GM18907 (cell line): Measurements from ENCODE around the gene ACTL10.
A peak's percentile ranks its signal among the peaks of the same experiment; 100 is the strongest.
"Not testable (repeated sequence)": the region's sequence is repeated elsewhere in the genome, so short reads cannot be mapped to it uniquely, and the experiment has no call there.

ENCODE experiments used
- ATAC-seq: cut with Tn5 transposase; IDR thresholded peaks from one replicate; pipeline ENCODE4 v1.9.1; 2021; ENCODE audit warnings: mild to moderate bottlenecking, moderate library complexity; ENCODE audit not compliant: unreplicated experiment

ACTL10 gene

GRCh38 chr20:33666293-33667244, at the start of gene ACTL10:
Gene ACTL10, plus strand, starts transcription at chr20:33666943. Its CDS starts 555 bp downstream, at chr20:33667498.
- peak; percentile 59 for ATAC-seq

- no peak for ATAC-seq
Observed at GRCh38 chr20:33621717-33622400, 44.9 kb upstream of the ACTL10 start.

GRCh38 chr20:33622705-33623365, 43.9 kb upstream of the ACTL10 start:
- no peak for ATAC-seq

- no peak for ATAC-seq
Observed at GRCh38 chr20:33624399-33624798, 42.3 kb upstream of the ACTL10 start.

GRCh38 chr20:33626190-33626589, 40.6 kb upstream of the ACTL10 start:
- ATAC-seq = no peak

- ATAC-seq = no peak
Observed at GRCh38 chr20:33627577-33628216, 39.0 kb upstream of the ACTL10 start.

- no peak for ATAC-seq
Observed at GRCh38 chr20:33629533-33629932, 37.2 kb upstream of the ACTL10 start.

- ATAC-seq = no peak
Observed at GRCh38 chr20:33629979-33630378, 36.8 kb upstream of the ACTL10 start.

- no peak for ATAC-seq
Observed at GRCh38 chr20:33630507-33630906, 36.2 kb upstream of the ACTL10 start.

- ATAC-seq = not testable (repeated sequence)
Observed at GRCh38 chr20:33631910-33632309, 34.8 kb upstream of the ACTL10 start.

- ATAC-seq = no peak
Observed at GRCh38 chr20:33635341-33635740, 31.4 kb upstream of the ACTL10 start.

GRCh38 chr20:33636776-33637175, 30.0 kb upstream of the ACTL10 start:
- no peak for ATAC-seq

GRCh38 chr20:33640287-33640686, 26.5 kb upstream of the ACTL10 start:
- ATAC-seq = no peak

- no peak for ATAC-seq
Observed at GRCh38 chr20:33644313-33645071, 22.3 kb upstream of the ACTL10 start.

GRCh38 chr20:33645072-33645358, 21.7 kb upstream of the ACTL10 start:
- no peak for ATAC-seq

GRCh38 chr20:33645396-33645795, 21.3 kb upstream of the ACTL10 start:
- ATAC-seq = no peak

- no peak for ATAC-seq
Observed at GRCh38 chr20:33646191-33646590, 20.6 kb upstream of the ACTL10 start.

- not testable (repeated sequence) for ATAC-seq
Observed at GRCh38 chr20:33646959-33647602, 19.7 kb upstream of the ACTL10 start.

- ATAC-seq = peak; percentile 46
Observed at GRCh38 chr20:33647603-33648395, 18.9 kb upstream of the ACTL10 start.
